ENCODE results near the gene TIMP2.

DNA sequence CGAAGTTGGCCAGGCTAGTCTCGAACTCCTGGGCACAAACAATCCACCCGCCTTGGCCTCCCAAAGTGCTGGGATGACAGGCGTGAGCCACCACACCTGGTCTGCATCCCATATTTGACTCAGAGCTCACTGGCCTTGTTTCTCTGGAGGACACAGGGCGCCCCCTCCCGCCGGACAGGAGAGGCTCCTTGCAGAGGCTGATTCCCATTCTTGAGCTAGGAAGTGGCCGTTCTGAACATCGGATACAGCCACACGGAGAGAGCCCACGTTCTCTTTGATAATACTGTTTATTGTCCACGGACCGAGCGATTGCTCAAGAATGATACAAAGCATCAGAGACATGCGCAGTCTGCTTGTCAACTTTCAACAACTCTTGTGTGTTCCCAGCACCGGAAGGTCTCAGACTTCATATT is 72.5 kb downstream of the TIMP2 start:
- no peak for TF ChIP-seq CTCF (IDR thresholded peaks at IDR 0.05)
- no peak for TF ChIP-seq POLR2A (IDR thresholded peaks at IDR 0.05)
- TF ChIP-seq POLR2AphosphoS5 (IDR thresholded peaks at IDR 0.05), result no peak

All from breast epithelium (tissue), 3 donors.